H9 (cell line): ENCODE measurements around the gene AGMO. TPM values are rescaled to one million over a fixed set of nuclear protein-coding genes. Genes with fewer than 3 reads are reported as not detected.

Source experiments
- DNase-seq: peaks from one replicate; pipeline ENCODE4 v3.0.0-alpha.2; 2017
- H2AFZ ChIP-seq: one replicate; pipeline ENCODE4 v1.6.1; 2013; ENCODE audit warnings: mild to moderate bottlenecking, low read length, control low read depth, moderate library complexity
- H2AK5ac ChIP-seq: 2 replicates; pipeline ENCODE4 v1.6.1; 2013; ENCODE audit warnings: low read length, control low read depth, mixed read lengths; ENCODE audit not compliant: insufficient read length
- H2BK120ac ChIP-seq: one replicate; pipeline ENCODE4 v1.6.1; 2013; ENCODE audit warnings: low read depth, mild to moderate bottlenecking, low read length, control low read depth, inconsistent platforms; ENCODE audit not compliant: poor library complexity, severe bottlenecking
- H2BK12ac ChIP-seq: 2 replicates; pipeline ENCODE4 v1.6.1; 2013; ENCODE audit warnings: low read length, control low read depth, mixed read lengths, low read depth; ENCODE audit not compliant: insufficient read length
- H2BK15ac ChIP-seq: 2 replicates; pipeline ENCODE4 v1.6.1; 2013; ENCODE audit warnings: low read depth, low read length, control low read depth
- H2BK20ac ChIP-seq: one replicate; pipeline ENCODE4 v1.6.1; 2013; ENCODE audit warnings: low read depth, mild to moderate bottlenecking, low read length, control low read depth, inconsistent platforms; ENCODE audit not compliant: poor library complexity, severe bottlenecking
- H2BK5ac ChIP-seq: 2 replicates; pipeline ENCODE4 v1.6.1; 2013; ENCODE audit warnings: low read length, control low read depth, mixed read lengths; ENCODE audit not compliant: insufficient read length
- H3K14ac ChIP-seq: 2 replicates; pipeline ENCODE4 v1.6.1; 2013; ENCODE audit warnings: low read length, control low read depth; ENCODE audit not compliant: insufficient read depth
- H3K18ac ChIP-seq: 2 replicates; pipeline ENCODE4 v1.6.1; 2013; ENCODE audit warnings: low read depth, mild to moderate bottlenecking, mixed read lengths, low read length, control low read depth; ENCODE audit not compliant: insufficient read length
- H3K23ac ChIP-seq: 2 replicates; pipeline ENCODE4 v1.6.1; 2013; ENCODE audit warnings: low read length, control low read depth, mixed read lengths, low read depth; ENCODE audit not compliant: insufficient read length
- H3K23me2 ChIP-seq: 2 replicates; pipeline ENCODE4 v1.6.1; 2013; ENCODE audit warnings: low read depth, mild to moderate bottlenecking, mixed read lengths, low read length, control low read depth; ENCODE audit not compliant: insufficient read length, poor library complexity, severe bottlenecking
- H3K27ac ChIP-seq: 2 replicates; pipeline ENCODE4 v1.5.1; 2013; ENCODE audit warnings: low read length, control low read depth, mixed read lengths, low read depth; ENCODE audit not compliant: insufficient read length
- H3K27me3 ChIP-seq: 2 replicates; pipeline ENCODE4 v1.6.1; 2013; ENCODE audit warnings: low read length, control low read depth, inconsistent platforms; ENCODE audit not compliant: insufficient read depth
- H3K4ac ChIP-seq: 2 replicates; pipeline ENCODE4 v1.6.1; 2013; ENCODE audit warnings: low read depth, mild to moderate bottlenecking, control low read depth, inconsistent platforms, low read length, moderate library complexity
- H3K4me1 ChIP-seq: 2 replicates; pipeline ENCODE4 v1.6.1; 2013; ENCODE audit warnings: low read length, control low read depth, inconsistent platforms; ENCODE audit not compliant: insufficient read depth
- H3K4me2 ChIP-seq: 2 replicates; pipeline ENCODE4 v1.6.1; 2013; ENCODE audit warnings: low read length, control low read depth, mixed read lengths; ENCODE audit not compliant: insufficient read length, insufficient read depth
- H3K56ac ChIP-seq: 2 replicates; pipeline ENCODE4 v1.6.1; 2013; ENCODE audit warnings: low read depth, mild to moderate bottlenecking, mixed read lengths, low read length, control low read depth; ENCODE audit not compliant: insufficient read length
- H3K79me1 ChIP-seq: 2 replicates; pipeline ENCODE4 v1.6.1; 2013; ENCODE audit warnings: low read depth, mild to moderate bottlenecking, moderate library complexity, low read length, control low read depth, inconsistent platforms; ENCODE audit not compliant: insufficient read depth, poor library complexity, severe bottlenecking
- H3K79me2 ChIP-seq: 2 replicates; pipeline ENCODE4 v1.6.1; 2013; ENCODE audit warnings: low read length, control low read depth, inconsistent platforms; ENCODE audit not compliant: insufficient read depth
- H3K9ac ChIP-seq: 2 replicates; pipeline ENCODE4 v1.6.1; 2013; ENCODE audit warnings: low read length, control low read depth, mixed read lengths; ENCODE audit not compliant: insufficient read length; ENCODE audit errors: extremely low read depth
- H3K9me3 ChIP-seq: one replicate; pipeline ENCODE4 v1.6.1; 2013; ENCODE audit warnings: low read depth, low read length, inconsistent platforms; ENCODE audit not compliant: control insufficient read depth
- H3T11ph ChIP-seq: one replicate; pipeline ENCODE4 v1.6.1; 2013; ENCODE audit warnings: mild to moderate bottlenecking, low read length, control low read depth, inconsistent platforms
- H4K20me1 ChIP-seq: one replicate; pipeline ENCODE4 v1.6.1; 2013; ENCODE audit not compliant: control insufficient read depth, insufficient read length, insufficient read depth
- H4K5ac ChIP-seq: 2 replicates; pipeline ENCODE4 v1.6.1; 2013; ENCODE audit warnings: low read depth, mild to moderate bottlenecking, mixed read lengths, low read length, control low read depth; ENCODE audit not compliant: insufficient read length
- H4K8ac ChIP-seq: replicated peaks from 2 replicates; pipeline ENCODE4 v1.6.1; 2013; ENCODE audit warnings: low read length, control low read depth, mixed read lengths, low read depth; ENCODE audit not compliant: insufficient read length
- H4K91ac ChIP-seq: 2 replicates; pipeline ENCODE4 v1.6.1; 2013; ENCODE audit warnings: low read depth, mild to moderate bottlenecking, moderate library complexity, mixed read lengths, low read length, control low read depth; ENCODE audit not compliant: insufficient read length
- H3K27ac Mint-ChIP-seq, 3 experiments: 2 replicates in 2 of 3; 3 replicates in 1 of 3; pipeline ENCODE4 v1.8.0; 2020 to 2021; ENCODE audit warnings: mixed read lengths in 3 of 3, mild to moderate bottlenecking in 1 of 3, moderate library complexity in 1 of 3
- H3K27me3 Mint-ChIP-seq: 2 replicates; pipeline ENCODE4 v1.8.0; 2021; ENCODE audit warnings: low read depth, mild to moderate bottlenecking, moderate library complexity, mixed read lengths
- H3K36me3 Mint-ChIP-seq, 3 experiments: 2 replicates in 2 of 3; 3 replicates in 1 of 3; pipeline ENCODE4 v1.8.0; 2020 to 2021; ENCODE audit warnings: low read depth in 3 of 3, mixed read lengths in 3 of 3; ENCODE audit not compliant: insufficient read depth in 1 of 3
- H3K4me1 Mint-ChIP-seq, 2 experiments: 2 replicates each; pipeline ENCODE4 v1.8.0; 2020; ENCODE audit warnings: mixed read lengths in 2 of 2
- H3K4me3 Mint-ChIP-seq, 2 experiments: 2 replicates in 1 of 2; 3 replicates in 1 of 2; pipeline ENCODE4 v1.8.0; 2020 to 2021; ENCODE audit warnings: mild to moderate bottlenecking in 2 of 2, mixed read lengths in 2 of 2, moderate library complexity in 1 of 2
- H3K9me3 Mint-ChIP-seq, 2 experiments: 2 replicates in 1 of 2; 3 replicates in 1 of 2; pipeline ENCODE4 v1.8.0; 2020; ENCODE audit warnings: mild to moderate bottlenecking in 2 of 2, mixed read lengths in 2 of 2, moderate library complexity in 1 of 2
- CTCF ChIP-seq: fragments of 200-600 bp; sonication (generic); conservative IDR thresholded peaks from 3 replicates; pipeline ENCODE4 v1.8.0; 2021; ENCODE audit warnings: antibody characterized with exemption, mild to moderate bottlenecking
- WGBS: extraction: QIAGEN DNeasy Blood & Tissue Kit; methylation state at CpG from one replicate; pipeline ENCODE4 v1.1.7; 2013; ENCODE audit warnings: missing lambda C conversion rate, low lambda C conversion rate, mixed read lengths; ENCODE audit not compliant: insufficient read length; ENCODE audit errors: extremely low coverage; 5-methylcytosine and 5-hydroxymethylcytosine counted together
- total RNA-seq: library from RNA; stranded (reverse); gene quantifications from 2 replicates; pipeline ENCODE4 v1.2.1, GENCODE V29; 2021

The AGMO gene
- total RNA-seq, 1 experiment from 2014 or later: 0.70 TPM

GRCh38 chr7:15257689-15258088, 304.1 kb downstream of the AGMO start:
- no peaks in the 10 kb centered on the region for H3K36me3 Mint-ChIP-seq
- no peak overlapping the region for H2BK120ac ChIP-seq
- H3K4me1 ChIP-seq: no peaks in the 10 kb centered on the region
- no peak for DNase-seq
- H2AK5ac ChIP-seq: no peak overlapping the region
- H4K20me1 ChIP-seq: no peaks in the 10 kb centered on the region
- no peak overlapping the region for H3K27ac ChIP-seq
- no peak overlapping the region for H2BK20ac ChIP-seq
- no peak overlapping the region for H3T11ph ChIP-seq
- no peaks in the 10 kb centered on the region for H3K27me3 ChIP-seq
- no peak overlapping the region for H2BK5ac ChIP-seq
- no peak overlapping the region for H2AFZ ChIP-seq
- no peak overlapping the region for H3K14ac ChIP-seq
- no peak overlapping the region for H3K9ac ChIP-seq
- H3K23me2 ChIP-seq: no peaks in the 10 kb centered on the region
- H3K79me2 ChIP-seq: no peaks in the 10 kb centered on the region
- peaks cover 0 to 4% of the 10 kb centered on the region in 2 experiments; a peak in 1 of 4 replicates for H3K4me1 Mint-ChIP-seq
- H3K4ac ChIP-seq: no peak overlapping the region
- TF ChIP-seq CTCF: no peak
- H3K18ac ChIP-seq: no peak overlapping the region
- no peak overlapping the region for H4K8ac ChIP-seq
- H3K23ac ChIP-seq: no peak overlapping the region
- no peaks in the 10 kb centered on the region for H3K79me1 ChIP-seq
- no peak overlapping the region for H4K5ac ChIP-seq
- no peaks in the 10 kb centered on the region for H3K9me3 ChIP-seq
- H3K9me3 Mint-ChIP-seq: peaks cover 0 to 3% of the 10 kb centered on the region in 2 experiments; a peak in 3 of 5 replicates
- H2BK15ac ChIP-seq: no peak overlapping the region
- no peak overlapping the region for H3K56ac ChIP-seq
- H3K27ac Mint-ChIP-seq: no peak overlapping the region
- H3K4me2 ChIP-seq: no peak overlapping the region
- no peak overlapping the region for H2BK12ac ChIP-seq
- no peak overlapping the region for H4K91ac ChIP-seq
- H3K4me3 Mint-ChIP-seq: no peak overlapping the region
- no CpG with 5 or more reads among the region's 4 CpGs for WGBS
- no peaks in the 10 kb centered on the region for H3K27me3 Mint-ChIP-seq
